Ishikawa (cell line): Measurements from ENCODE around the gene DDX41.

Source experiments
- EP300 ChIP-seq: IDR thresholded peaks from 2 replicates; pipeline ENCODE4 v1.6.1; 2012; ENCODE audit warnings: borderline replicate concordance
- TAF1 ChIP-seq: IDR thresholded peaks from 2 replicates; pipeline ENCODE4 v1.6.1; 2012; ENCODE audit warnings: low read depth, mild to moderate bottlenecking

DNA sequence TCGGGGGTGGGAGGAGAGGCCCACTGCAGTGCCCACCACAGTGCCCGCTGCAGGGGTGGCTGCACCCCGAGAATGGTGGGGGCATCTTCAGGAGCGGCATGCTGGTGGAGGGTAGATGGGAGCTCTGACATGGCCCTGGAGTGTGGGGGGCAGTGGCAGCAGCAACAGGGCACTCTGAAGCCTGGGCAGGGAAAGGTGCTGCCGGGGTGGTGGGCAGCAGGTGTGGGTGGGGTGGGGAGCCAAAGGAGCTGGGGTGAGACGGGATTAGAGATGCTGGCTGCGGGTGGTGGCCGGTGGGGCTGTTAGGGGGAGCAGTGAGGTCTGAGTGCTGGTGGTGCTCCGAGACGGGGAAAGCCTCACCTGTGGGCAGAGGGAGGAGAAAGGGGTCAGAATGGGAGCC, 19.6 kb upstream of the DDX41 start:
- TF ChIP-seq EP300, result no peak
- no peak for TF ChIP-seq TAF1
